Right hindlimb (tissue), 1 donor: ENCODE results near the gene FKBP3.
"Not testable (repeated sequence)": the region's sequence is repeated elsewhere in the genome, so short reads cannot be mapped to it uniquely, and the experiment has no call there.

Experiments
- DNase-seq: peaks from one replicate; pipeline ENCODE4 v3.0.0-alpha.2; 2018

FKBP3 gene

DNA sequence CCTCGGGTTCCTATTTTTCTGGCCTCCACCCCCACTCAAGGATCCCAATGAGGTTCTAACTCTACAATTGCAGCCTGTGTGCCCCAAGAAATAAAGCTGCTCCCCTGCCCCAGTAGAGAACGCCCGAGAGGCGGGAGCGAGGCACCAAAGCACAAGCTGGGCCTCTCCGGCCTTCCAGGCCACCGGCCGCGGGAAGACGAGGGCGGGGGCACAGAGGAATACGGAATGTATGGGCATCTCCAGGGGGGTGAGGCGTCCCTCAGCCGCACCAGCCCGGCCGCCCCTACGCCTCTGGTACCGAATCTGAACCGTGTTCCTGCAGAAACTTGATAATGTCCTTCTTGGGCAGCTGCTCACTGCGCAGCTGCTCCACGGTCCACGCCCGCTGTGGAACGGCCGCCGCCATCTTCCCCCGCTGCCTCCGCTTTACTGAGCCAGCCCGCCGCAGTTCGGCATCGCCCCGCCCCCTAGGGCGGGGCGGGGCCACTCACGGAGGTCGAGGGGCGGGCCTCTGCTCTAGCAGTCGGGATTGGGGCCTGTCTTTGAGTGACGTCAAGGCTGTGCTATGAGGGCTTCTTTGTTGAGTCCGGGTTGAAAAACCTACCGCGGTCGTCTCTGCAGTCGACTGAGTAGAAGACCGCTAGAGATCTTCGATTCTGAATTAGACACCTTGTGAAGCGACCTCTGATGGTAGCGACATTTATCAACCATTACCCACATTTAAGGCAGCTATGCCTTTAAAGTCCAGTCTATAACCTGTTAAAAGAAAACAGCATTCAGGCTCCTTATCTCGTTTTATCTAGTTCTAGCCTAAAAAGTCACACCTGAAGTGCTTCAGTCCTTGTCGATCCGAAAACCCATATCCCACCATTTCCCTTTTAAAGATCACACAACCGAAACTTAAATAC lies at the start of gene FKBP3:
Gene FKBP3, minus strand, starts transcription at position 431 of the 908 bp plus-strand sequence. Its CDS starts 25 bp downstream, at position 406.
- DNase-seq: peak; percentile 98

DNA sequence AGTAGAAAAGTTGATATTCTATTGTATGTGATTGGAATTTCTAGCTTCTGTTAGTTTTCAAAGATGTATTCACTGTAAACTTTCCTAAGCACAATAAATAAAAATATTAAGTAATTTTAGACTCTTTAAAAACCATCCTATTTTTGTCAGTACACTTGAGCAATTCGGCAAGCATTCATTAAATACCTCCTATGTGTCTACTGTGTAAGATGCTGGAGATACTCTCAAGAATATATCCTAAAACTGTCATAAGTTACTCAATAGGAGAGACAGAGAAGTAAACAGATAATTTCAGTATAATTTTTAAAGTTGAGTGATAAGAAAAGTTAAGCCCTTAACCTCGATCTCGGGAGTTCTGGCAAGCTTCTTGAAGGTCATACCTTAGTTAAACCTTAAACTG lies 47.5 kb upstream of the FKBP3 start:
- DNase-seq: no peak

DNA sequence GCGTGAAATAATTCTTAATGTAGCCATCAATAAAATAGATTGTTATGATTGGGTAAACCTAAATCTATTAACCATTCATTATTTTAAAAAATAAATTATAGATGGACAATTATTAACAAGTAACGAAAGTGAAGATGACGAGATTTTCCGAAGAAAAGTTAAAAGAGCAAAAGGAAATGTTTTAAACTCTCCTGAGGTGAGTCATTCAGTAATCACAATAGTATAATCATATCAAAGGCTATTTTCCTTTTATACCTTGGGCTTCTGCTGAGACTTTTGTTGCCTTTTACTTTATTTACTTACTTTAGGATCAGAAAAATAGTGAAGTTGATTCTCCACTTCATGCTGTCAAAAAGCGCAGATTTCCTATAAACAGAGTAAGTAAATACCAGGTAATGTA lies 47.0 kb upstream of the FKBP3 start:
- no peak for DNase-seq

DNA sequence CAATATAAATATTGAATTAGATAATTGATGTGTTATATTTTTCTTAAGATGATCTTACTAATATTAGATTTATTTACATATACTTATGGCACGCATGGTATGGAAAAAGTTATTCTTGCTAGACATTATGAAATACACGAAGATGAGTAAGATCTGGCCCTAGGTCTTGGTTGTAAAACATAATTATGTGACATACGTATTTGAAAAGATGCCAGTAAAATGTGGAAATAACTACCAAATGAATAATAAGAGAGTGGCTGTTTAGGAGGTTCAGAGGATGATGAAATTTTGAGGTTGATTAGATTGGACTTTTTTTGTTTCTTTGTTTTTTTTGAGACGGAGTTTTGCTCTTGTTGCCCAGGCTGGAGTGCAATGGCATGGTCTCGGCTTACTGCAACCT lies 42.8 kb upstream of the FKBP3 start:
- DNase-seq: no peak

DNA sequence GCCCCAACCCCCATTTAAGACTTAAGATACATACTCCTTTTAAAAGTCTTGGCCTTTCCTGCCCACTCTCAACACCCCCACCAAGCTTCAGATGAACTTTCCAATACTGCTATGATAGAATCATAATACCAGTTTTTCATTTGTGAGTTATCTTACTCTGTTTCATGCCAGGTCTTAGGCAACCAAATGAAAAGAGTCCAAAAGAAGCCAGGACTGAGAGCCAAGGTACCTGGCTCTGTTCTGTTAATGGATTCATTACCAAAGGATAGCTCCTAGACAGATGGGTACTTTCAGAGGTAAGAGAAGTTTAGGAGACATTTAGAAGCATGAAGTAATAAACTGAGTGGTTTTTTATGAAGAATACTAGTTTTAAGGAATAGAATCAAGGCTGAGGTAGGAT lies 35.6 kb upstream of the FKBP3 start:
- no peak for DNase-seq

DNA sequence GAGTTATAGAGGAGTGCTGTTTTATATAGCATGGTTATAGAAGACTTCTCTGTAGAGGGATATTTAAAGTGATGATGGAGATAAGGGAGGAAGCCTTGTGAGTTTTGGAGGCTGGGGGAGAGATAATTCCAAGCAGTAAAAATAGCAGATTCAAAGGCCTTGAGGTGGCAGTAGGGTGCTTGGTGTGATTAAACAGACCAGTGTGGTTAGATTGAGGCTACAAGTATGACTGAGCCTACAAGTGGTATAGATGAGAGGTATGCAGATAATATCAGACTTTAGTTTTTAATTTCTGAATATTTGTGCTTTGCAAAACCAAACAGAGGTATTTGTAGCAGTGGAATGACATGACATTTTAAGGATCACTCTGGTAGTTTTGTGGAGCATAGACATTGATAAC lies 21.8 kb upstream of the FKBP3 start:
- no peak for DNase-seq

DNA sequence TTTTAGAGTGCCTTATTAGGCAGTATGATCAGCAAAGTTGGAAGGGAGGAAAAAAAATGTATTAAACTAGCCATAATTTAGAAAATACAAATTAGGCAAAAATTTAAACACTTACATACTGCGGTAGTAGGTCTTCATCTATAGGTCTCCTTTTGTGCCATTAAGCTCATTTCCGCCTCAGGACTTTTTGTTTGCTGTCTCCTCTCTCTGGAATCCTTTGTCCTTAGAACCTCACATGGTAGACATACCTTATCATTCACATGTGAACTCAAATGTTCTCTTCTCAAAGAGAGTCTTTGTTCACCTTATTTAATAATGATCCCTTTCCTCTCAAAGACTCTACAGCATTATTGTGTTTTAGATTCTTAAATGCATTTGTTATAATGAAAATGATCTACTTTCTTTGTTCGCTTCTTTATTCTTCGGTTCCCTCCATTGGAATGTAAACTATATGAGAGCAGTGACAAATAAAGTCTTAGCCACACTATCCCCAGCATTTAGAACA lies 16.2 kb upstream of the FKBP3 start:
- DNase-seq: no peak

DNA sequence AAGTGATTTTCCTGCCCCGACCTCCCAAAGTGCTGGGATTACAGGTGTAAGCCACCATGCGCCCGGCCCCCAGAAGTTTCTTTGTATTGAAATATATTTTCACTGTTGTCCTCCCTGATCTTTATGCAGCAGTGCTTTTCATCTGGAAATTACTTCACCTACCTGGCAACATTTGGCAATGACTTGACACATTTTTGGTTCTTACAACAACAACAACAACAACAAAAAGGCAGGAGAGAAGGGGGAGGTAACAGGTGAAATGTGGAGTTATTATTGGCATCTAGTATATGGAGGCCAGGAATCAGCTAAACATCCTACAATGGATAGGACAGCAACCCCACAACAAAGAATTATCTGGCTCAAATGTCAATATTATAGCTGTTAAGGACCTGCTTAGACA lies 15.3 kb upstream of the FKBP3 start:
- no peak for DNase-seq

DNA sequence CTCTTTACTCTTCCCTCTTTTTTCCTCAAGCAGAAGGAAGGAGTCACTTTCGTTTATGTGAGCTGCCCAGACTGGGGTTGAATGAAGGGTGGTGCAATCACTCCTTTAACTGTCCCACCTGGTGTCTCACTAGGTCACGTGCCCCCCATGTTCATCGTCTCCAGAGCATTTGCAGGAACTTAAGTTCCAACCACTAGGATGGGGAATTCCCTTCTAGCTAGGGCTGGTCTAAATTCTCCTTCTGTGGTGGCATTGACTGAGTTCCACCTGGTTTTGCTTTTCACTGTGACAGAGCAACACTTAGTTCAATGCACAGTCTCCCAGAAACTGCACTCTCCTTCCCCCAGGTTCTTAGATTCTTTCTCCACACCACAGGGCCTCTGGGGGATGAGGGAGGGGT lies 10.9 kb upstream of the FKBP3 start:
- no peak for DNase-seq

DNA sequence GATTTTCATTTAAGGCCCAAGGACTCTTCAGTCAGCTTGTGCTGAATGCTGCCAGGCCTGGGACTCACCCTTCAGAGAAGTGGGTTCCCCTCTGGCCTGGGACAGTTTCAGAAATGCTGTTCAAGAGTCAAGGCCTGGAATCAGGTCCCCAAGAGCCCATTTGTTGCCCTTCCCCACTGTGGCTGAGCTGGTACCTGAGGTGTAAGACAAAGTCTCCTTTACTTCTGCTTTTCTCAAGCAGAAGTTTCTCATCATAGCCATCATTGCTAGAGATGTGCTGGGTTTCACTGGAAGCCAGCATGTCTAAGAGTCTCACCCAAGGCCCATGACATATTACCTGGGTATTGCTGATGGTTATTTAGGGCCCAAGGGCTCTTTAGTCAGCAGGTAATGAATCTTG lies 10.4 kb upstream of the FKBP3 start:
- DNase-seq: no peak

DNA sequence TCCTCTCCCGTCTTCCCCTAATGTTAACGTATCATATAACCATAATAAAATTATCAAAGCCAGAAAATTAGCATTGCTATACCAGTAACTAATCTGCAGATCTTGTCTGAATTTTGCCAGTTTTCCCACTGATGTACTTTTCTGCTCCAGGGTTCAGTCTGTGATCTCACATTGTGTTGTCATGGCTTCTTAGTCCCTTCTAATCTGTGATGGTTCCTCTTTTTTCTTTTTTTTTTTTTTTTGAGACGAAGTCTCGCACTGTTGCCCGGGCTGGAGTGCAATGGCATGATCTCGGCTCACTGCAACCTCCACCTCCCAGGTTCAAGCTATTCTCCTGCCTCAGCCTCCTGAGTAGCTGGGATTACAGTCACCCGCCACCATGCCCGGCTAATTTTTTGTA lies 7.8 kb upstream of the FKBP3 start:
- DNase-seq: not testable (repeated sequence)

DNA sequence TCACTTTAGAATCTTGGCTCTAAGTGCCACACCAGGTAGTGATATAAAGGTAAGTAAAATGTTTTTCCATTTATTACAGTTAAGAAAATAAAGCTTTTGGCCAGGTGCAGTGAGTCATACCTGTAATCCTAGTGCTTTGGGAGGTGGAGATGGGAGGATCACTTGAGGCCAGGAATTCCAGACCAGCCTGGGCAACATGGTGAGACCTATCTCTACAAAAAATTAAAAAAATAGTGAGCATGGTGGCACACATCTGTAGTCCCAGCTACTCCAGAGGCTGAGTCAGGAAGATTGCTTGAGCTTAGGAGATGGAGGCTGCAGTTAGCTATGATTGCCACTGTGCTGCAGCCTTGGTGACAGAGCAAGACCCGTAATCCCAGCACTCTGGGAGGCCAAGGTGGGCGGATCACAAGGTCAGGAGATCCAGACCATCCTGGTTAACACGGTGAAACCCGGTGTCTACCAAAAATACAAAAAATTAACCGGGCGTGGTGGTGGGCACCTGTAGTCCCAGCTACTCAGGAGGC lies 6.4 kb upstream of the FKBP3 start:
- no peak for DNase-seq

DNA sequence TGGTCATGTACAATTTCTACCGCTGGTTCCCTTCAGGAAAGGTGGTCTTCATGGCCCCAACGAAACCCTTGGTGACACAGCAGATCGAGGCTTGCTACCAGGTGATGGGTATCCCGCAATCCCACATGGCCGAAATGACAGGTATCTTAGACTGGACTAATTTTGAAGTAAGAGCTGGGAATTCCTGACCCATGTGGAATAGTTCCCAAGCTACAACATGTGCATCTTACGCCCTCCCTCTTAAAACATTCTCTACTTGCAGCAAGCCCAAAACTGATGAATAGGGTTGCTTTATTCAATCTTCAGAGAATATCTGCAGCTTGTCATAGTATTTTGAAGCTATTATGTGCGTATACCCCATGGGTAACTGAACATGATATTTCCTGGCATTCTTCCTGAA lies 2.1 kb upstream of the FKBP3 start:
- DNase-seq: no peak

DNA sequence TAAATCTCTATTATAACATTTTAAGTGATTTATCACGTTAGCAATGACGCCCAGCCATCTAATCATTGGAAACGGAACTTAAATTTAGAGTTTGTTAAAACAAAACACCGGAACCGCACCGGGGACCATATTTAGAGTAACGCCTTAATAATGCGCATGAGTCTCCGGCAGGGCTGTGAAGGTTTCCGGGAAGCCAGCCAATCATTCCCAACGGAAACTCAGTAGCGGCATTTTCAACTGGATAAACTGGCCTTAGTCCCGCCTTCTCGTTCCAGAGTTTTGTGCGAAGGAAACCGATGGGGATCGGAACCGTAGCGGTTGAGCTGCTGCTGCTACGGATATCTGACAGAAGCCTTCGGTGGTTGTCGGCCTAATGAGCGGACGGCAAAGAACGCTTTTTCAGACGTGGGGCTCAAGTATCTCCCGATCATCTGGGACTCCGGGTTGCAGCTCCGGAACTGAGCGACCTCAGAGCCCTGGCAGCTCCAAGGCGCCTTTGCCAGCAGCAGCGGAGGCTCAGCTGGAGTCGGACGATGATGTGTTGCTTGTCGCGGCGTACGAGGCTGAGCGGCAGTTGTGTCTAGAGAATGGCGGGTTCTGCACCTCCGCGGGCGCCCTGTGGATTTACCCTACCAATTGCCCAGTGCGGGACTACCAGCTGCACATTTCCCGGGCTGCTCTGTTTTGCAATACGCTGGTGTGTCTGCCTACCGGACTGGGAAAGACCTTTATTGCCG lies 1.5 kb upstream of the FKBP3 start, which contains the start of gene FANCM:
Gene FANCM, plus strand, starts transcription at position 272 of the 737 bp plus-strand sequence. Its CDS starts 102 bp downstream, at position 374.
- peak; percentile 95 for DNase-seq

DNA sequence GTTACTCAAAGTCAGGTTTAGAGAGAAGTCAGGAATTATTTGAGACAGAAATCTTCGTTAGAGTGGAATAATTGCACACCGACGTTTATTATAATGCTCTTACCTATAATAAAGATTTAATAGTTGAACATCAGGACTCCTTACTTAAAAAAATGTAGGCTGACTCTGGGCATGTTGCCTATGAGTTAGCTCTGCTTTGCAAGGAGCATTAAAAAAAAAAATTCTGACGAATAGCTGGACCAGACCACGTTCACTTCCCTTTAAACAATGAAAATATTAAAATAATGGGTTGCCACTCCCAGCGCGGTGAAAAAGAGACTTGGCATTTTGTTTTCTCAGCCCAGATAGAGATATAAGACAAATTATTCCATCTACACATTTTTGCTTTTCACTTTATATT lies 875 bp upstream of the FKBP3 start:
- no peak for DNase-seq

DNA sequence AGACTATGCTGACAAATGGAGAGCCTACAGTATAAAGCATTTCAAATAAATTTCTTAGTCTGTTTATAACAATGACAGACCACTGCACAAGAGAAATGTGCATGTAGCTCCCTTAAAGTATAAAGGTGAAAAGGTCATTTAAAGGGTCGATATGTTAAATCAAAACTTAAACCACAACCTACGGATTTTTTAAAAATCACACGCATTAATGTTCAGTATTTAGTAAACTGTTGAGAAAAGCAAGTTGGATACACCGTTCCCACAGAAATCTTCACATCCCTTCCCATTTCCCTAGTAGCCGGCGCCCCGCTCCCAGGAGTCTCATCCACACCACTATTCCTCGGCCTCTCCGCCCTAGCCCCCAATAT lies 614 bp downstream of the FKBP3 start:
- no peak for DNase-seq

DNA sequence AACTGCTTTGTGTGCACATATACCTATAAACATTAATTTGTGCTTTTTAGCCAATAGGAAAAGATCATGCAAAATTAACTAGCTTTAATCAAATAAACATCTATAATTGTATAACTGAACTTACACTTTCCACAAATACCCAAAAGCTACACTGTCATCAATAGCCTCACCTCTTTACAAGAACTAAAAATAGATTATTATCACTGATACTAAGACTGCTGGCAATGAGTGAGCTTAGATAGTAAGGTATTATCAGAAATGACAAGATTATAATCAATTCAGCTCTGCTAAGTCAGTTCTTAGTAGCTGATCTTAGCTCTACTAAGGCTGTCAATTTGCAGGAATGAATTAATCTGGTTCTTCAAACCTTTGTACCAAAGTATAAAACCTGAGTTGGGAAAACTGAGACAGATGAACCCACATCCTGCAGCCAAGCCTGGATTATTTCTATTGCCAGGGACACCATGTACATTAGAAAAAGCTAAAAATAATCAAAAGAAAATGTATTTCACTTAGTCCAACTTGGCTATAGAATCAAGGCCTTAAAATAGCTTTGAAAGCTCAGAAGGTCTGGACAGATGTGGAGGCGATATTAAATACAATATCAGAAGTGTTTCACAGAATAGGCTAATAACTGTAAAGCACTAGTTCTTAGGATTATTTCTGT lies 5.2 kb downstream of the FKBP3 start:
- no peak for DNase-seq

DNA sequence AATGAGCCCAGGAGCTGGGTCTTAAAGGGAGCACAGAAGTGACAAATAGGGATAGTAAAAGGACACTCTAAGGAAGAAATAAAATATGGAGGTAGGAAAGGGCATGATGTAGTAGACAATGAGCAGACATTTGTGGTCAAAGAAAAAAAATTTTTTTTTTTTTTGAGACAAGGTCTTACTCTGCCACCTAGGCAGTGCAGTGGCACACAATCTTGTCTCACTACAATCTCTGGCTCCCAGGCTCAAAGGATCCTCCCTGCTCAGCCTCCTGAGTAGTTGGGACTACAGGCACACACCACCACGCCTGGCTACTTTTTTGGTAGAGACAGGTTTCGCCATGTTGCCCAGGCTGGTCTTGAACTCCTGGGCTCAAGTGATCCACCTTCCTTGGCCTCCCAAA lies 8.5 kb downstream of the FKBP3 start:
- no peak for DNase-seq

DNA sequence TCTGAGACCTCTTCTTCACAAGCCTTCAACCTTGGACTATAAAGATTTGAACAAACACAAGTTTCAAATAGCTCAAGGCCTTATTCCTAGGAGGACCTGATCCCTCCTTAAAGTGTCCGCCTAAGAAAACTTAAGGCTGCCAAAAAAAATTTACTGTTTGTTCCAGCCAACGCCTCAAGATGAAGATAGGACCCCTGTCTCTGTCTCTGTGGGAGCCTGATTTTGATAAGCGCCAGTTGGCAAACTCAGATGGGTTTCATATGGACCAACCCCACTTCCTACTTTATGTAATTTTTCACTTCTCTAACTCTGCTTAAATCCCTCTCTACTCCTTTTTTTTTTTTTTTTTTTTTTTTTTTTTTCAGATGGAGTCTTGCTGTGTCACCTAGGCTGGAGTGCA lies 11.0 kb downstream of the FKBP3 start:
- no peak for DNase-seq

DNA sequence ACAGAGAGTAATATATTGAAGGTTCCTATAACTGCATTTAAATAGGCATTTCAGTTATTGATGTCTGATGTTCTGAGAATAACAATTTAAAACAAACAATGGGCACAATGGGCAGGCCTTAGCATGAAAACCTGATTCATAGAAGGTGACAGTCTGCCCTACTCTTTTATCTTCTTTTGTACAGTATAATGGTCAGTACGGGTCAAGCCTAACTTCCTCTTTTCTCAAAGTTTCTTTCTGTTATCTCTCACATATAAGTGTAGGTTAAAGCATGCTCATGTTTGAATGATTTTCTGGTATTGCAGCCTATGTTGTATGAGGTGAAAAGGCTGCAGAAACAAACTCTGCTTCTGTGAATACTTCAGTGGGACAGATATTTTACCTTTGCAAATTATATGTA lies 14.2 kb downstream of the FKBP3 start:
- DNase-seq: no peak

DNA sequence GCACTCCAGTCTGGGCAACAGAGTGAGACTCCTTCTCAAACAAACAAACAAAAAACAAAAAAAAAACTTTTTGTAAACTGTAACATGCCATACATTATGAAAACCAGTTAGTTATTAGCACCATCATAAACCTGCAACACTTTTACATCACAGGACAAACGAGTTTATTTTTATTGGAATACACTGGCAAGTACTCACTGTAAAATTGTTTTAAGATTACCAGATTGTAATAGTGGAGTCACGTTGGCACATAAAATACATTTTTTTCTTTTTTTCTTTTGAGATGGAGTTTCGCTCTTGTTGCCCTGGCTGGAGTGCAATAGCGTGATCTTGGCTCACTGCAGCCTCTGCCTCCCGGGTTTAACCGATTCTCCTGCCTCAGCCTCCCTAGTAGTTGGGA lies 15.7 kb downstream of the FKBP3 start:
- DNase-seq: no peak

DNA sequence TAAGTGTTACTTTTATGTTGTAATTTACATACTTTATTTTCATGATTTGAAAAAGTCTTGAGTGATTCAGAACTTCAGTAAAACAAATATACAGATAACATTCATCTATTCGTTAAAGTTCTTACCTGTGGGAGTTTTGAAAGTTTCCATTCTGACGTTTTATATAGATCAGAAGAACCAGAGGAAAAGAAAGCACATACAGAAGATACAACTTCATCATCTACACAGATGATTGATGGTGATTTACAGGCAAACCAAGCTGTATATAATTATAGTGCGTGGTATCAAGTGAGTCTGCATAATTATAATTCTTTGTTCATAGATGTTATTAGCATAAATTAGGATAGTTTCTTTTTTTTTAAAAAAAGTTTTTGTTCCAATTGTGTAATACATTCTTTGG lies 20.0 kb downstream of the FKBP3 start:
- no peak for DNase-seq
